Measurements from ENCODE around the gene AP2S1.
"Not testable (repeated sequence)": the region's sequence is repeated elsewhere in the genome, so short reads cannot be mapped to it uniquely, and the experiment has no call there.

The AP2S1 gene

DNA sequence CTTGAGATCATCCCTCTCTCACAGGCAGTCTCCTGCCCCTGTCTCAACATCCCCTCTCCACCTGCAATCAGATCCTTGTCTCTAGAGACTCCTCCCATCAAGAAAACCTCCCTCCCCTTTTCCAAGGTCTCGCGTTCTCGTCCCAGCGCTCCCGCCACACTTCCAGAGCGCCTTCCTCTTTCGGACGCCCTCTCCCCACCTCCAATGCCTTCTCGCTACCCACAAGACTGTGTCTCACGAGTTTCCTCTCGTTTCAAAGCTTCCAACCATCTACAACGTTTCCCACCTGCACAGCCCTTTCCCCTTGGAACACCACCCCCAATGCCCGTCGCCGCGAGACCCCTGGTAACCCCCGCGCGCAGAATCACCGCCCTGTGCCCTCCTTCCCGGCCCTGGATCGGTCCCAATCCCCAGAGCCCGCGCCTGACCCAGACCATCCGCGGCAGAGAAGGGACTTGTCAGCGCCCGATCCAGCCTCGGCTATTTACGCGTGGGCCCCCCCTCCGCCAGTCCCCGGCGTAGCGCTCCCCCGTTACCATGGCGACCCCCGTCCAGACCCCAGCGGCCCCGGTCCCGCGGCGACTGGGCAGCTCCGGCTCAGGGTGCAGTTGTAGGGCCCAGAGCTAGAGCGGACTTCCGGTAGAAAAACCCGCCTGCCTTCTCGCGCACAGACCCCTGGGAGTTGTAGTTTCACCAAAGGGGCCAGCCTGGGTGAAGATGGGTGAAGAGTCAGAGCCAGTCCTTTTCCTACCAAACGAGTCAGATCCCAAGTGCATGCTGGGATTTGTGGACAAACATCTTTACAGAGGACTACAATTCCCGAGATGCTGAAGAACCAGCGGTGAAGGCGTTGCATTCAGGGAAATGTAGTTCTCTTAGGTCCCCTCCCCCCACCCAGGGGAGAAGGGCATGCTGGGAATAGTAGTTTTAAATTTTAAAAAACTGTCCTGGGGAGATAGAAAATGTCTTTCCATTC lies at the start of gene AP2S1:
Gene AP2S1 (minus strand): TSS at position 619 of the 976 bp plus-strand sequence. CDS start 80 bp downstream, at position 539.
- in situ Hi-C loops (cut with MboI; ENCODE audit: low sequenced_read_pairs), result loop anchor here (25.0 kb wide), 1 partner anchor 137 kb away; no protein-coding TSS in a partner anchor

DNA sequence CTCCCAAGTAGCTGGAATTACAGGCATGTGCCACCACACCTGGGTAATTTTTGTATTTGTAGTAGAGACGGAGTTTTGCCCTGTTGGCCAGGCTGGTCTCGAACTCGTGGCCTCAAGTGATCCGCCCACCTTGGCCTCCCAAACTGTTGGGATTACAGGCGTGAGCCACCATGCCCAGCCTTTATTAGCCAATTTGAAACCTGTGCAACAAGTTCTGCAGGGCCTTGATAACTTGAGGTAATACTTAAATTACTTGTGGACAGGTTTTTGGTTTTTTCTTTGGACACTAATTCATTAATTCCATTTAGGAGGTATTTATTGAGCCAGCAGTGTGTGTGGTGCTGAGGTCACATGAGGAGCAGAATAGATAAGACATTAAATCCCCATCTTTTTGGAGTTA lies 49.7 kb upstream of the AP2S1 start:
- in situ Hi-C loops (cut with MboI; ENCODE audit: low sequenced_read_pairs), result no loop called here

GRCh38 chr19:46898731-46899130 lies 48.1 kb upstream of the AP2S1 start:
- in situ Hi-C loops (cut with MboI; ENCODE audit: low sequenced_read_pairs), result no loop called here

DNA sequence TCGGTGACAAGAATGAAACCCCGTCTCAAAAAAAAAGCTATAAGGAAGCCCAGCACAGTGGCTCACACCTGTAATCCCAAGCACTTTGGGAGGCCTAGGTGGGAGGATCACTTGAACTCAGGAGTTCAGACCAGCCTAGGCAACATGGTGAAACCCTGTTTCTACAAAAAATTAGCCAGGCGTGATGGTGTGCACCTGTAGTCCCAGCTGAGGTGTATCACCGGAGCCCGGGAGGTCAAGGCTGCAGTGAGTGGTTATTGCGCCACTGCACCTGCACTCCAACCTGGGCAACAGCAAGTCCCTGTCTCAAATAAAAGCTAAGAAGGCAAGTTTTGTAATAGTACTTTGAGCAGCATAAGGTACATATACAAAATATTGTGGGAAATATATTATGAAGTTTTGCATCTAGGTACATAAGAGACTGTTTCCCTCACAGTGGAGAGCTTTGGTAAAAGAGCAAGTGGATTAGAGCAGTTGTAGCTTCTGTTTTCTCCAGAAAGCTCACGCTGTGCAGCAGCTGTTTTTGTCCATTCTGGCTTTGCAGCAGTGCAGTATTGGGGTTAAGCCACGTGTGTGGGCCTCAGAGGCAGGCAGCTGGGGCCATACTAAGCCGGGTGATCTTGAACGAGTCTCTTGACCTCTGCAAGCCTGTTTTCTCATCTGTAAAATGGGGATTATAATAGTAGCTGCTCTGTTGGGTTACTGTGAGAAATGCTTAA lies 45.6 kb upstream of the AP2S1 start:
- in situ Hi-C loops (cut with MboI; ENCODE audit: low sequenced_read_pairs), result no loop called here

GRCh38 chr19:46892252-46893179 lies 41.9 kb upstream of the AP2S1 start:
- in situ Hi-C loops (cut with MboI; ENCODE audit: low sequenced_read_pairs), result no loop called here

DNA sequence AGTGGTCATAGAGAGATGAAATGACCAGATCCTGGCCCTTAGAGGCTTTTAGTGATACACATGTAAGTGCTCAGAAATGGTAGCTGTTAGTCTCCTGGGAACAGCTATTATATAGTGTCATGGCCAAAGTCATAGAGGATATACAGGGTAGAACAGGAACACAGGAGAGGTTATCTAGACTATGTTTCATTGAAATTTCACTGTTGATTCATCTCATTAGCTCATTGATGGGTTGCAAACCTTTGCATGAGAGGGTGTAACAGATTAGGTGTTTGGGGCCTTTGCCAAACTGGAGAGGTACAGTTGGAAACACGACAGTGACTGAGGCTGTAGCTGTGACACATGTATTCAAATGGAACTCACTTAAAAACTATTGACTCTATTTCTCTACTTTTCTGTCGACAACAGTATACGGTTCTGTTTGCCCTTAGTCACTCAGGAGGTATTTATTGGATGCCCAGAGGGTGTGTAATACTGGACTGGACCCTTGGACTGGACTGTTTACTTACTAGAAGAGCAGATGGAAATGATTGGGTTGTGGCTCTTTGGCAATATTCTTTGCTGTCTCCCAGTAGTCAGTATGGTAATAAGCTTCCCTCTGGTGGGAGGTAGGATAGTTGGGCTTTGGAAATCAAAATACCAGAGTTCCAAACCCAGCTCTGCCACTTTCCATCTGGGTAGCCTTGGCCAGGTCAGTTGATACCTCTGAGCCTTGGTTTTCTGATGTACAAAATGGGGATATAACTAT lies 40.0 kb upstream of the AP2S1 start:
- in situ Hi-C loops (cut with MboI; ENCODE audit: low sequenced_read_pairs), result no loop called here

DNA sequence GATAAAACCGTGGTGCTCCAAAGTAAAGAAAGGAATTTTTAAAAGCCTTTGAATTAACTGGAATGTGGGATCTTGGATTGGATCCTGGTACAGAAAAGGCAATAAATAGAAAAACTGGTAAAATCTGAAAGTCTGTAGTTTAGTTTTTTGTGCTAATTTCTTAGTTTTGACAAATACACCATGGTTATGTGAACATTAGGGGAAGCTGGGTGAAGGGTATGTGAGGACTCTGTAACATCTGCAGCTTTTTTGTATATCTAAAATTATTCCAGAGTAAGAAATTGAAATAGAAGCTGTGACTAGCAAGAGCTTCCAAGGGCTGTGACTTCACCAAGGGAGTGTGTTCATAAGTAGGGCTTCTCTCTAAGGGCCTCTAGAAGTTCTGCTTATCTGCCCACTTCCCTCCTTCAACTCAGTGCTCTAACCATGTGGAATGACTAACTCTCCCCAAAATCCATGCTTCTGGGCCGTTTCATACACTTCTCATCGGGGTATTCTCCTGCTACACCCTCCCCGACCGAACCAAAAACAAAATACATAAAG lies 36.7 kb upstream of the AP2S1 start:
- in situ Hi-C loops (cut with MboI; ENCODE audit: low sequenced_read_pairs), result no loop called here

GRCh38 chr19:46886546-46887239 lies 36.0 kb upstream of the AP2S1 start:
- in situ Hi-C loops (cut with MboI; ENCODE audit: low sequenced_read_pairs), result no loop called here

DNA sequence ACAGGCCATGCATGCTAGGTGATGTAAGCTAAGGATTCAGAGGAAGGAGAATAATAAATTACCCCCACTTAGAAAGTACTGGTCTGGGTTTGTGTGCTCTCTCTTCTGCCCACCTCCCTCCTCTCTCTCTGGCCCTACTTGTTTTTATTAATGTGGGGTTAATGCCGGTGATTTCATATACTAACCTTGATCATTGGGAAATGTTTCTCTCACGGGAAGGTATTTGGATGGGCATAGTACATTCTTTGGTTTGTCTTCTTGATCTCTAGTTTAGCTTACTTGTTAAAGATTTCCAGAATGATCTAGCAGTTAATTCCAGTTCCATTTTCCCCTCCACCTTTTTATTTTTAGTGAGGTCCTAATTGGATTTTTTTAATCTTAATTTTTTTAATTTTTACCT lies 34.8 kb upstream of the AP2S1 start:
- in situ Hi-C loops (cut with MboI; ENCODE audit: low sequenced_read_pairs), result no loop called here

- in situ Hi-C loops (cut with MboI; ENCODE audit: low sequenced_read_pairs), result not testable (repeated sequence)
These were observed 32.1 kb upstream of the AP2S1 start for GRCh38 chr19:46882751-46883150.

DNA sequence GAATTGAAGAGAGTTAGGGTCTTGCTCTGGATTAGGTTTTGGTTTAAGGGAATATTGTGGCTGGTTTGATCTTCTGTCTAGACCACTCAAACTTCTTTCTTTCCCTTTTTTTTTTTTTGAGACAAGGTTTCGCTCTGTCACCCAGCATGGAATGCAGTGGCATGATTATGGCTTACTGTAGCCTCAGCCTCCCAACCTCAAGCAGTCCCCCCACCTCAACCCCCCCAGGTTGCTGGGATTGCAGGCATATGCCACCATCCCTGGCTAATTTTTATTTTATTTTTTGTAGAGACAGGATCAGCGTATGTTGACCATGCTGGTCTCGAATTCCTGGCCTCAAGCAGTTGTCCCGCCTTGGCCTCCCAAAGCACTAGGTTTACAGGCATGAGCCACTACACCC lies 31.4 kb upstream of the AP2S1 start:
- in situ Hi-C loops (cut with MboI; ENCODE audit: low sequenced_read_pairs), result no loop called here

- in situ Hi-C loops (cut with MboI; ENCODE audit: low sequenced_read_pairs), result no loop called here
These were observed 30.4 kb upstream of the AP2S1 start for GRCh38 chr19:46881092-46881491.

GRCh38 chr19:46880431-46880830 lies 29.8 kb upstream of the AP2S1 start:
- in situ Hi-C loops (cut with MboI; ENCODE audit: low sequenced_read_pairs), result no loop called here

DNA sequence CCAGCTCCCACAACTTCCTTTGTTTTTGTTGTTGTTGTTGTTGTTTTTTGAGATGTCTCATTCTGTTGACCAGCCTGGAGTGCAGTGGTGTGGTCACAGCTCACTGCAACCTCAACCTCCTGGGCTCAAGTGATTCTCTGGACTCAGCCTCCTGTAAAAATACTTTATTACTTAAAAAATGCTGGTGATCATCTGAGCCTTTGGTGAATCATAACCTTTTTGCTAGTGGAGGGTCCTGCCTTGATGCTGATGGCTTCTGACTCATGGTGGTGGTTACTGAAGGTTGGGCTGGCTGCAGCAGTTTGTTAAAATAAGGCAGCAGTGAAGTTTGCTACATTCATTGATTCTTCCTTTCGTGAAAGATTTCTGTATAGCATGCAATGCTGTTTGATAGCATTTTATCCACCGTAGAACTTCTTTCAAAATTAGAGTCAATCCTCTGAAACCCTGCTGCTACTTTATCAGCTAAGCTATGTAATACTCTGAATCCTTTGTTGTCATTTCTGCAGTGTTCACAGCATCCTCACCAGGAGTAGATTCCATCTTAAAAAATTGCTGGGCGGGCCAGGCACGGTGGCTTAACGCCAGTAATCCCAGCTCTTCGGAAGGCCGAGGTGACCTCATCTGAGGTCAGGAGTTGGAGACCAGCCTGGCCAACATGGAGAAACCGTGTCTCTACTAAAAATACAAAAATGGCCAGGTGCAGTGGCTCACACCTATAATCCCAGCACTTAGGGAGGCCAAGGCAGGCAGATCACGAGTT lies 28.1 kb upstream of the AP2S1 start:
- in situ Hi-C loops (cut with MboI; ENCODE audit: low sequenced_read_pairs), result no loop called here

DNA sequence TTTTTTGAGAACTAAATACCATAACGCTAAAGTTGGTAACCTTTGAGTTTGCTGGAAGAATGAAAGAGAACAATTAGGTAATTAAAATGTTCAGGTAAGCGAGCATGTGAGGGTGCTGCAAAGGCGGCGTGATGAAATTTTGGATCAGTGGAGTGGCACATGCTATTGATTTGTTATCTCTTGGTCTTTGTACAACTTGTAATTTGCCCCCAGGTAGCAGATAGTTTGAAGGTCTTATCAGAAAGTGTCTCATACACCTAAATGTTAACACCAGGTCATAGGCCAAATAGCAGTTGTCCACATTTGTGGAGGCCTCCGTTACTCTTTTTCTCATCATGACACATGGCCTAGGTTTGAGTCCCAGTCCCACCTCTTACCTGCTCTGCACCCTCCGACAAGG lies 25.0 kb upstream of the AP2S1 start:
- in situ Hi-C loops (cut with MboI; ENCODE audit: low sequenced_read_pairs), result no loop called here

- in situ Hi-C loops (cut with MboI; ENCODE audit: low sequenced_read_pairs), result no loop called here
These were observed 24.6 kb upstream of the AP2S1 start for GRCh38 chr19:46875234-46875633.

DNA sequence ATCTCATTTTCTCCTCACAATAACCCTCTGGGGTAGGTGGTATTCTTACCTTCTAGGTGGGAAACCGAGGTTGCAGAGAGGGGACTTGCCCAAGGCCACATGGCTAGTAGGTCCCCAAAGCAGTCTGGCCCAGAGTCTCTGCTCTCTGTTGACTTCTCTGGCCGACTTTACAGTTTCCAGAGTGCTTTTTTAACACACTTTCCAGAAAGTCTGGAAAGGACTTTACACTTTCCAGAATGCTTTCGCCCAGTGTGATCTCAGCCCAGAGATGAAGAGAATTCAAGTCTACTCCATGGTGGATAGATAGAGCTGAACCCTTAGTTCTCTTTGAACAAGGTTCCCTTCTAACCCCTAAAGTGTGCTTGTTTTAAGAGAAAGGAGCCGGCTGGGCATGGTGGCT lies 22.3 kb upstream of the AP2S1 start:
- in situ Hi-C loops (cut with MboI; ENCODE audit: low sequenced_read_pairs), result loop anchor here (25.0 kb wide), 1 partner anchor 114 kb away; no protein-coding TSS in a partner anchor

GRCh38 chr19:46871173-46871572 lies 20.5 kb upstream of the AP2S1 start:
- in situ Hi-C loops (cut with MboI; ENCODE audit: low sequenced_read_pairs), result loop anchor here (25.0 kb wide), 1 partner anchor 116 kb away; no protein-coding TSS in a partner anchor

Measured in hTERT RPE-1 (cell line).